GM12878 (cell line): Measurements from ENCODE around the gene MASP1. TPM values are rescaled to one million over a fixed set of nuclear protein-coding genes. Genes with fewer than 3 reads are reported as not detected.

Experiments
- ATAC-seq: fragments of 200-7000 bp; cut with Tn5 transposase; 3 replicates; pipeline ENCODE4 v1.9.1; 2020; ENCODE audit warnings: mild to moderate bottlenecking, moderate library complexity
- BruUV-seq: library from RNA; stranded (reverse); fragments of 400-500 nt; replicated peaks from 2 replicates; lab custom pipeline; 2021; lab: Mats Ljungman, UMichigan
- CTCF ChIA-PET: fragments of 300-600 bp; sonication (Branson Sonifier 250); formaldehyde crosslinking; extraction: SDS; loops from one replicate; lab custom pipeline; 2021; ENCODE audit warnings: inconsistent platforms; lab: Yijun Ruan, JAX
- POLR2A ChIA-PET: fragments of 350-600 bp; formaldehyde crosslinking; extraction: SDS; loops from one replicate; lab custom pipeline; 2021; ENCODE audit warnings: inconsistent platforms; lab: Charles Lee
- RAD21 ChIA-PET: fragments of 300-600 bp; sonication (Branson Sonifier 250); formaldehyde crosslinking; loops from one replicate; lab custom pipeline; 2023; ENCODE audit warnings: antibody characterized with exemption; ENCODE audit not compliant: unreplicated experiment; lab: Charles Lee
- SMC1A ChIA-PET: fragments of 300-600 bp; sonication (Branson Sonifier 250); formaldehyde crosslinking; loops from one replicate; lab custom pipeline; 2023; ENCODE audit not compliant: unreplicated experiment, uncharacterized antibody; lab: Charles Lee
- DNase-seq: peaks from one replicate; pipeline ENCODE4 v3.0.0-alpha.2; 2011; ENCODE audit warnings: low read depth, low spot score
- FAIRE-seq: peaks from 3 replicates; lab custom pipeline; 2011; peaks lifted over from hg19 to GRCh38; lab: Jason Lieb, UNC
- H2AFZ ChIP-seq: 2 replicates; pipeline ENCODE4 v1.6.0; 2011; ENCODE audit warnings: low read depth, low read length, control low read depth; ENCODE audit not compliant: control insufficient read depth
- H3K27ac ChIP-seq: 2 replicates; pipeline ENCODE4 v1.5.1; 2011; ENCODE audit warnings: control low read depth; ENCODE audit not compliant: control insufficient read depth, insufficient read depth
- H3K27me3 ChIP-seq, 2 experiments: replicated peaks in 1 of 2; 2 replicates each; pipeline versions ENCODE4 v1.6.0 to v1.6.1; 2011; ENCODE audit warnings: low read length in 1 of 2; ENCODE audit not compliant: control insufficient read depth in 2 of 2, insufficient read depth in 2 of 2
- H3K36me3 ChIP-seq, 2 experiments: 2 replicates each; pipeline ENCODE4 v1.5.1; 2011; ENCODE audit warnings: low read length in 1 of 2; ENCODE audit not compliant: control insufficient read depth in 2 of 2, insufficient read depth in 2 of 2
- H3K4me1 ChIP-seq: 2 replicates; pipeline ENCODE4 v1.6.1; 2011; ENCODE audit warnings: mild to moderate bottlenecking, low read length, moderate library complexity, mixed read lengths; ENCODE audit not compliant: control insufficient read depth, insufficient read depth
- H3K4me2 ChIP-seq: 2 replicates; pipeline ENCODE4 v1.6.0; 2011; ENCODE audit warnings: control low read depth; ENCODE audit not compliant: control insufficient read depth, insufficient read depth
- H3K4me3 ChIP-seq: fragments of 200-600 bp; sonication (generic); 2 replicates; pipeline ENCODE4 v1.5.1; 2016
- H3K79me2 ChIP-seq: 2 replicates; pipeline ENCODE4 v1.6.0; 2011; ENCODE audit warnings: low read length; ENCODE audit not compliant: control insufficient read depth, insufficient read depth
- H3K9ac ChIP-seq: 2 replicates; pipeline ENCODE4 v1.8.0; 2011; ENCODE audit warnings: low read length, control low read depth, mixed read lengths; ENCODE audit not compliant: control insufficient read depth, insufficient read depth
- H3K9me3 ChIP-seq: replicated peaks from 3 replicates; pipeline ENCODE4 v1.5.1; 2011; ENCODE audit warnings: mild to moderate bottlenecking, low read length; ENCODE audit not compliant: control insufficient read depth, insufficient read depth
- H4K20me1 ChIP-seq: 2 replicates; pipeline ENCODE4 v1.6.0; 2011; ENCODE audit not compliant: control insufficient read depth, insufficient read depth
- BHLHE40 ChIP-seq, 2 experiments: fragments of 450-650 bp in 1 of 2; IDR thresholded peaks; 2 replicates each; pipeline ENCODE4 v1.6.1; 2011 to 2017; ENCODE audit warnings: low read depth in 2 of 2, borderline replicate concordance in 1 of 2, improper control_type of control experiment in 1 of 2, low read length in 1 of 2, mild to moderate bottlenecking in 1 of 2
- HCFC1 ChIP-seq: fragments of 150-350 bp; IDR thresholded peaks from 2 replicates; pipeline ENCODE4 v1.6.1; 2014; ENCODE audit warnings: low read length
- HDAC6 ChIP-seq: fragments of 200-600 bp; sonication (generic); IDR thresholded peaks from one replicate; pipeline ENCODE4 v1.8.0; 2017; ENCODE audit warnings: antibody characterized with exemption; ENCODE audit not compliant: unreplicated experiment
- NFYB ChIP-seq: IDR thresholded peaks from 2 replicates; pipeline ENCODE4 v1.6.1; 2011; ENCODE audit warnings: low read depth, mild to moderate bottlenecking, low read length, improper control_type of control experiment, moderate library complexity; ENCODE audit not compliant: insufficient read depth
- PML ChIP-seq: IDR thresholded peaks from 2 replicates; pipeline ENCODE4 v1.6.1; 2012; ENCODE audit warnings: low read length, inconsistent platforms
- POLR2A ChIP-seq: IDR thresholded peaks from 2 replicates; pipeline ENCODE4 v1.6.1; 2011; ENCODE audit warnings: low read depth, mild to moderate bottlenecking, low read length
- POLR2AphosphoS5 ChIP-seq: IDR thresholded peaks from 2 replicates; pipeline ENCODE4 v1.6.1; 2011; ENCODE audit warnings: mild to moderate bottlenecking, low read length, inconsistent platforms
- RUNX3 ChIP-seq: IDR thresholded peaks from 2 replicates; pipeline ENCODE4 v1.6.1; 2012; ENCODE audit warnings: low read length, inconsistent platforms
- STAT3 ChIP-seq: IDR thresholded peaks from 2 replicates; pipeline ENCODE4 v1.6.1; 2011; ENCODE audit warnings: low read depth, low read length, improper control_type of control experiment
- WRNIP1 ChIP-seq: IDR thresholded peaks from 2 replicates; pipeline ENCODE4 v1.6.1; 2011; ENCODE audit warnings: low read depth, low read length, improper control_type of control experiment, borderline replicate concordance
- ZNF207 ChIP-seq: fragments of 450-650 bp; IDR thresholded peaks from 2 replicates; pipeline ENCODE4 v1.6.1; 2014; ENCODE audit warnings: antibody characterized with exemption, mild to moderate bottlenecking, borderline replicate concordance
- WGBS: methylation state at CpG from one replicate; pipeline ENCODE4 v1.1.6; 2016; ENCODE audit warnings: low lambda C conversion rate; ENCODE audit not compliant: insufficient replicate concordance, insufficient coverage; ENCODE audit errors: missing lambda C conversion rate; 5-methylcytosine and 5-hydroxymethylcytosine counted together
- in situ Hi-C: fragments of 300-500 bp; cut with MboI; formaldehyde crosslinking; loops from 9 replicates; pipeline ENCODE4 v1.14.3; 2018; ENCODE audit warnings: mixed read lengths
- intact Hi-C: fragments of 100-400 bp; cut with micrococcal nuclease; formaldehyde crosslinking; loops from one replicate; pipeline ENCODE4 v1.14.2; 2022; ENCODE audit not compliant: unreplicated experiment
- polyA plus RNA-seq, 11 experiments: library from polyadenylated mRNA; depleted of rRNA in 4 of 11; unstranded in 6 of 11; stranded (reverse) in 5 of 11; fragments of >200 nt; fragmentation: Nextera tagmentation in 4 of 11; fragmentation: Illumina TruSeq in 1 of 11; extraction: Ambion mirVana in 4 of 11; extraction: Trizol in 1 of 11; gene quantifications; 1 replicate in 1 of 11; 2 replicates in 10 of 11; pipeline versions ENCODE4 v1.2.1 to v1.2.3, GENCODE V29; 2011 to 2016; ENCODE audit warnings: inconsistent platforms in 2 of 11, missing spikeins in 2 of 11, low read depth in 1 of 11
- total RNA-seq, 4 experiments: library from RNA; depleted of rRNA in 3 of 4; stranded (reverse); fragments of >200 nt in 3 of 4; fragmentation: Illumina TruSeq in 1 of 4; extraction: Trizol in 1 of 4; gene quantifications; 2 replicates each; pipeline versions ENCODE4 v1.2.1 to v1.2.3, GENCODE V29; 2013 to 2021
- TF ChIP-seq, protein P1 (sequence below): IDR thresholded peaks from 2 replicates; pipeline ENCODE4 v1.6.1; 2011; ENCODE audit warnings: mild to moderate bottlenecking, low read depth, low read length, moderate library complexity; ENCODE audit not compliant: insufficient replicate concordance
- TF ChIP-seq, protein P2 (sequence below): IDR thresholded peaks from 2 replicates; pipeline ENCODE4 v1.6.1; 2011; ENCODE audit warnings: borderline replicate concordance, low read depth, mild to moderate bottlenecking, moderate library complexity, mixed read lengths, low read length; ENCODE audit not compliant: insufficient read depth; ENCODE audit errors: extremely low read length

The MASP1 gene
- total and polyA plus RNA-seq, 10 of the 15 experiments (the other 5 are each of a cell fraction or from before 2014, with no cell fraction given), result 0.05 TPM; not detected in 9

DNA sequence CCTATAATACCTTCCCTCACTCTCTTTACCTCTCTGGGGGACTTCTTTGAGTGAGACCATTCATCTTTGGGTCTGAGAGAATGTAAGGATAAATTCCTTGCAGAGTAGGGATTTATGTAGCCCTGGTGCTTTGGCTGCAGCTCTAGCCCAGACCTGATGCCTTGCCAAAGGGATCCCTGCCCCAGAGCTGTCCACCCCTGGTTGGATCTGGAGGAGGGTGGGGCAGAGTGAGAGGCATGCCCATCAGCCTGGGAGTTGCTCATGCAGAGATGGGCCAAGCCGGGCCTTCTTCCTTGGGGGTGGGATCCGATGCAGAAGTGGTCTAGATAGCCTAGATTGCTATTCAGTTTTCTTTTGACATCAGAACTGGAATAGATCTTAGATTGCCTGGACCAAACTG is 62.8 kb downstream of the MASP1 start:
- FAIRE-seq (no peak), DNase-seq (no peak), ATAC-seq (no peak)
- Histone ChIP-seq H4K20me1 (no peaks in the 10 kb centered on the region), H3K9me3 (no peaks in the 10 kb centered on the region), H3K4me1 (no peaks in the 10 kb centered on the region), H3K79me2 (no peaks in the 10 kb centered on the region), H3K36me3 (no peaks in the 10 kb centered on the region), H3K27ac (no peak overlapping the region), H2AFZ (no peak overlapping the region), H3K27me3 (peaks cover 3 to 7% of the 10 kb centered on the region in 2 experiments; a peak in 3 of 4 replicates), H3K4me2 (no peak overlapping the region), H3K4me3 (no peak overlapping the region), H3K9ac (no peak overlapping the region)
- WGBS, result 29% methylated on average over 2 of the region's 2 CpGs
- in situ Hi-C loops (no loop called here), intact Hi-C loops (no loop called here)
- TF ChIP-seq NFYB (no peak), BHLHE40 (IDR thresholded peaks at IDR 0.05; ENCODE audit: borderline replicate concordance in 1 of 2, low read depth in 2 of 2, low read length in 1 of 2) (no peak), ZNF207 (no peak), POLR2AphosphoS5 (no peak), PML (no peak), RUNX3 (no peak), WRNIP1 (no peak), HDAC6 (no peak), POLR2A (no peak), HCFC1 (no peak), STAT3 (no peak)
- TF ChIP-seq, protein P1, sequence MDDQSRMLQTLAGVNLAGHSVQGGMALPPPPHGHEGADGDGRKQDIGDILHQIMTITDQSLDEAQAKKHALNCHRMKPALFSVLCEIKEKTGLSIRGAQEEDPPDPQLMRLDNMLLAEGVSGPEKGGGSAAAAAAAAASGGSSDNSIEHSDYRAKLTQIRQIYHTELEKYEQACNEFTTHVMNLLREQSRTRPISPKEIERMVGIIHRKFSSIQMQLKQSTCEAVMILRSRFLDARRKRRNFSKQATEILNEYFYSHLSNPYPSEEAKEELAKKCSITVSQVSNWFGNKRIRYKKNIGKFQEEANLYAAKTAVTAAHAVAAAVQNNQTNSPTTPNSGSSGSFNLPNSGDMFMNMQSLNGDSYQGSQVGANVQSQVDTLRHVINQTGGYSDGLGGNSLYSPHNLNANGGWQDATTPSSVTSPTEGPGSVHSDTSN, result no peak
- TF ChIP-seq, protein P2, sequence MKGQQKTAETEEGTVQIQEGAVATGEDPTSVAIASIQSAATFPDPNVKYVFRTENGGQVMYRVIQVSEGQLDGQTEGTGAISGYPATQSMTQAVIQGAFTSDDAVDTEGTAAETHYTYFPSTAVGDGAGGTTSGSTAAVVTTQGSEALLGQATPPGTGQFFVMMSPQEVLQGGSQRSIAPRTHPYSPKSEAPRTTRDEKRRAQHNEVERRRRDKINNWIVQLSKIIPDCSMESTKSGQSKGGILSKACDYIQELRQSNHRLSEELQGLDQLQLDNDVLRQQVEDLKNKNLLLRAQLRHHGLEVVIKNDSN, result no peak
- RAD21 ChIA-PET, result no interaction called here
- SMC1A ChIA-PET, result no interaction called here
- CTCF ChIA-PET, result no interaction called here
- BruUV-seq, result no TSS peak
- POLR2A ChIA-PET, result no interaction called here
